IMR-90 (cell line): ENCODE data around the gene ELP4. TPM values are rescaled to one million over a fixed set of nuclear protein-coding genes. Genes with fewer than 3 reads are reported as not detected.

Experiments
- ATAC-seq: fragments of 200-7000 bp; cut with Tn5 transposase; 2 replicates; pipeline ENCODE4 v1.9.1; 2020; ENCODE audit warnings: low read depth, mild to moderate bottlenecking, moderate library complexity
- BruUV-seq: library from RNA; stranded (reverse); fragments of 400-500 nt; replicated peaks from 2 replicates; lab custom pipeline; 2021; lab: Mats Ljungman, UMichigan
- CTCF ChIA-PET: fragments of 300-600 bp; formaldehyde crosslinking; extraction: SDS; loops from one replicate; lab custom pipeline; 2021; ENCODE audit warnings: antibody characterized with exemption; lab: Yijun Ruan, JAX
- POLR2A ChIA-PET: fragments of 300-600 bp; sonication (Branson Sonifier 250); formaldehyde crosslinking; loops from one replicate; lab custom pipeline; 2022; ENCODE audit warnings: antibody characterized with exemption; ENCODE audit not compliant: unreplicated experiment; lab: Charles Lee
- DNase-seq: peaks from one replicate; pipeline ENCODE4 v3.0.0; 2013
- H2AFZ ChIP-seq: replicated peaks from 2 replicates; pipeline ENCODE3; 2013; ENCODE audit warnings: low read length, mild to moderate bottlenecking; ENCODE audit not compliant: poor library complexity
- H2AK5ac ChIP-seq: 2 replicates; pipeline ENCODE4 v1.6.1; 2013; ENCODE audit warnings: low read depth, low read length, inconsistent platforms
- H2AK9ac ChIP-seq: replicated peaks from 2 replicates; pipeline ENCODE3; 2013; ENCODE audit warnings: mild to moderate bottlenecking, low read depth, low read length, moderate library complexity; ENCODE audit not compliant: poor library complexity
- H2BK120ac ChIP-seq: 2 replicates; pipeline ENCODE4 v1.6.1; 2013; ENCODE audit warnings: low read depth, low read length, inconsistent platforms
- H2BK15ac ChIP-seq: 3 replicates; pipeline ENCODE4 v1.6.1; 2013; ENCODE audit warnings: low read depth, low read length, inconsistent platforms
- H2BK20ac ChIP-seq: 2 replicates; pipeline ENCODE4 v1.6.1; 2013; ENCODE audit warnings: low read depth, mild to moderate bottlenecking, inconsistent platforms, low read length, moderate library complexity
- H2BK5ac ChIP-seq: 2 replicates; pipeline ENCODE4 v1.6.1; 2013; ENCODE audit warnings: mild to moderate bottlenecking, low read depth, low read length, inconsistent platforms; ENCODE audit not compliant: poor library complexity, severe bottlenecking
- H3K14ac ChIP-seq: replicated peaks from 2 replicates; pipeline ENCODE4 v1.6.1; 2013; ENCODE audit warnings: low read depth, low read length, inconsistent platforms
- H3K18ac ChIP-seq: 2 replicates; pipeline ENCODE4 v1.6.1; 2013; ENCODE audit warnings: low read depth, low read length, control low read depth
- H3K23ac ChIP-seq: 2 replicates; pipeline ENCODE4 v1.6.1; 2013; ENCODE audit warnings: low read depth, low read length, inconsistent platforms
- H3K27ac ChIP-seq: 2 replicates; pipeline ENCODE4 v1.5.1; 2013; ENCODE audit warnings: mild to moderate bottlenecking, control low read depth, low read length; ENCODE audit not compliant: insufficient read depth
- H3K27me3 ChIP-seq: 2 replicates; pipeline ENCODE4 v1.6.1; 2013; ENCODE audit warnings: low read length; ENCODE audit not compliant: control insufficient read depth, insufficient read depth
- H3K36me3 ChIP-seq: 2 replicates; pipeline ENCODE4 v1.6.1; 2013; ENCODE audit warnings: low read length, mixed read lengths; ENCODE audit not compliant: control insufficient read depth, insufficient read depth
- H3K4ac ChIP-seq: 2 replicates; pipeline ENCODE4 v1.6.1; 2013; ENCODE audit warnings: low read depth, low read length, inconsistent platforms
- H3K4me1 ChIP-seq: 2 replicates; pipeline ENCODE4 v1.6.1; 2013; ENCODE audit warnings: low read length, mixed read lengths; ENCODE audit not compliant: control insufficient read depth, insufficient read depth
- H3K4me2 ChIP-seq: 2 replicates; pipeline ENCODE4 v1.6.1; 2013; ENCODE audit warnings: low read depth, mild to moderate bottlenecking, control low read depth, low read length, moderate library complexity
- H3K4me3 ChIP-seq: 2 replicates; pipeline ENCODE4 v1.5.1; 2013; ENCODE audit warnings: low read depth, mild to moderate bottlenecking, control low read depth, low read length, moderate library complexity; ENCODE audit not compliant: insufficient read depth
- H3K56ac ChIP-seq: 2 replicates; pipeline ENCODE4 v1.6.1; 2013; ENCODE audit warnings: low read length, inconsistent platforms; ENCODE audit not compliant: insufficient read depth; ENCODE audit errors: extremely low read depth
- H3K79me1 ChIP-seq, 2 experiments: 2 replicates each; pipeline ENCODE4 v1.6.1; 2013; ENCODE audit warnings: low read length in 2 of 2, inconsistent platforms in 1 of 2, low read depth in 1 of 2
- H3K9ac ChIP-seq: 2 replicates; pipeline ENCODE4 v1.6.1; 2013; ENCODE audit warnings: low read depth, low read length, control low read depth
- H3K9me1 ChIP-seq: 2 replicates; pipeline ENCODE4 v1.6.1; 2013; ENCODE audit warnings: low read length, inconsistent platforms; ENCODE audit not compliant: insufficient read depth
- H3K9me3 ChIP-seq: 2 replicates; pipeline ENCODE4 v1.6.1; 2013; ENCODE audit warnings: low read length; ENCODE audit not compliant: control insufficient read depth, insufficient read depth
- H4K20me1 ChIP-seq: 2 replicates; pipeline ENCODE4 v1.6.1; 2013; ENCODE audit warnings: low read length, inconsistent platforms; ENCODE audit not compliant: insufficient read depth
- H4K5ac ChIP-seq: 2 replicates; pipeline ENCODE4 v1.6.1; 2013; ENCODE audit warnings: mild to moderate bottlenecking, low read depth, low read length, control low read depth
- H4K8ac ChIP-seq, 2 experiments: 2 replicates each; pipeline ENCODE4 v1.6.1; 2013; ENCODE audit warnings: low read depth in 2 of 2, low read length in 2 of 2, control low read depth in 1 of 2, inconsistent platforms in 1 of 2
- H4K91ac ChIP-seq: 2 replicates; pipeline ENCODE4 v1.6.1; 2013; ENCODE audit warnings: low read depth, low read length, inconsistent platforms; ENCODE audit not compliant: insufficient read depth
- BHLHE40 ChIP-seq: fragments of 150-350 bp; IDR thresholded peaks from 2 replicates; pipeline ENCODE4 v1.6.1; 2016; ENCODE audit warnings: mild to moderate bottlenecking, low read depth, low read length
- CEBPB ChIP-seq: IDR thresholded peaks from 2 replicates; pipeline ENCODE4 v1.6.1; 2012; ENCODE audit warnings: low read depth, low read length, improper control_type of control experiment
- CHD1 ChIP-seq: IDR thresholded peaks from 2 replicates; pipeline ENCODE4 v1.6.1; 2012; ENCODE audit warnings: low read depth, low read length, improper control_type of control experiment
- CTCF ChIP-seq: conservative IDR thresholded peaks from 2 replicates; pipeline ENCODE4 v1.5.1; 2012; ENCODE audit warnings: mild to moderate bottlenecking, low read depth, low read length, improper control_type of control experiment
- ELK1 ChIP-seq: fragments of 150-350 bp; IDR thresholded peaks from 2 replicates; pipeline ENCODE4 v1.6.1; 2016; ENCODE audit warnings: low read depth, mild to moderate bottlenecking, low read length, moderate library complexity, borderline replicate concordance
- FOS ChIP-seq: fragments of 150-350 bp; IDR thresholded peaks from 2 replicates; pipeline ENCODE4 v1.6.1; 2016; ENCODE audit warnings: low read depth, low read length
- MAFK ChIP-seq: IDR thresholded peaks from 2 replicates; pipeline ENCODE4 v1.6.1; 2012; ENCODE audit warnings: low read depth, low read length, improper control_type of control experiment
- MAZ ChIP-seq: IDR thresholded peaks from 2 replicates; pipeline ENCODE4 v1.6.1; 2012; ENCODE audit warnings: low read depth, mild to moderate bottlenecking, low read length, improper control_type of control experiment, moderate library complexity, borderline replicate concordance
- MXI1 ChIP-seq: IDR thresholded peaks from 2 replicates; pipeline ENCODE4 v1.6.1; 2012; ENCODE audit warnings: low read depth, mild to moderate bottlenecking, low read length, moderate library complexity, borderline replicate concordance
- NFE2L2 ChIP-seq: fragments of 150-350 bp; IDR thresholded peaks from 2 replicates; pipeline ENCODE4 v1.6.1; 2016; ENCODE audit warnings: low read depth, mild to moderate bottlenecking, low read length
- POLR2A ChIP-seq: IDR thresholded peaks from 2 replicates; pipeline ENCODE4 v1.6.1; 2012; ENCODE audit warnings: mild to moderate bottlenecking, low read depth, low read length
- RAD21 ChIP-seq: IDR thresholded peaks from 2 replicates; pipeline ENCODE4 v1.6.1; 2012; ENCODE audit warnings: low read length, improper control_type of control experiment
- RCOR1 ChIP-seq: IDR thresholded peaks from 2 replicates; pipeline ENCODE4 v1.6.1; 2012; ENCODE audit warnings: mild to moderate bottlenecking, low read length, improper control_type of control experiment; ENCODE audit not compliant: insufficient replicate concordance
- RFX5 ChIP-seq: IDR thresholded peaks from 2 replicates; pipeline ENCODE4 v1.8.0; 2012; ENCODE audit warnings: low read depth, mild to moderate bottlenecking, low read length, moderate library complexity
- SMC3 ChIP-seq: fragments of 150-350 bp; IDR thresholded peaks from 2 replicates; pipeline ENCODE4 v1.6.1; 2016; ENCODE audit warnings: low read depth, mild to moderate bottlenecking, antibody characterized with exemption, low read length, moderate library complexity
- USF2 ChIP-seq: fragments of 150-350 bp; IDR thresholded peaks from 2 replicates; pipeline ENCODE4 v1.6.1; 2017; ENCODE audit warnings: mild to moderate bottlenecking, antibody characterized with exemption, low read length, low read depth
- dilution Hi-C: fragments of 300-500 bp; cut with HindIII; formaldehyde crosslinking; loops from one replicate; pipeline ENCODE4 v1.14.3; 2018; ENCODE audit warnings: low sequenced_read_pairs; ENCODE audit not compliant: unreplicated experiment
- in situ Hi-C: fragments of 300-500 bp; cut with MboI; formaldehyde crosslinking; loops from 3 replicates; pipeline ENCODE4 v1.14.3; 2019; ENCODE audit warnings: low sequenced_read_pairs, inconsistent platforms, mixed read lengths
- intact Hi-C: fragments of 100-400 bp; cut with micrococcal nuclease; formaldehyde crosslinking; loops from 2 replicates; pipeline ENCODE4 v1.10.0; 2022
- polyA plus RNA-seq, 3 experiments: library from polyadenylated mRNA; depleted of rRNA; stranded (reverse); fragments of >200 nt; gene quantifications; 2 replicates each; pipeline ENCODE4 v1.2.3, GENCODE V29; 2012; ENCODE audit warnings: low replicate concordance in 1 of 3
- total RNA-seq: library from RNA; depleted of rRNA; stranded (reverse); fragments of >200 nt; gene quantifications from 2 replicates; pipeline ENCODE4 v1.2.3, GENCODE V29; 2012

ELP4 gene
- total and polyA plus RNA-seq, 2 of the 4 experiments (the other 2 are of a cell fraction), result 8.4 to 20.4 TPM

- no peak for TF ChIP-seq USF2
- no peak for TF ChIP-seq RCOR1
- no peak for TF ChIP-seq MAZ
- no peak for TF ChIP-seq MXI1
- no peak for TF ChIP-seq RAD21
- TF ChIP-seq CTCF, result no peak
- no peak for TF ChIP-seq MAFK
- no peak for TF ChIP-seq ELK1
- TF ChIP-seq FOS, result no peak
- TF ChIP-seq RFX5, result no peak
- TF ChIP-seq CEBPB, result no peak
- no peak for TF ChIP-seq CHD1
- TF ChIP-seq BHLHE40, result no peak
- no peak for TF ChIP-seq SMC3
- TF ChIP-seq POLR2A, result no peak
- TF ChIP-seq NFE2L2, result no peak
- Histone ChIP-seq H2AK5ac (no peak overlapping the region), H4K5ac (no peak overlapping the region), H3K4me2 (no peak overlapping the region), H3K79me1 (no peaks in the 10 kb centered on the region), H3K27ac (no peak overlapping the region), H2AFZ (no peak overlapping the region), H2BK20ac (no peak overlapping the region), H3K4me3 (no peak overlapping the region), H3K23ac (no peak overlapping the region), H3K27me3 (no peaks in the 10 kb centered on the region), H3K36me3 (no peaks in the 10 kb centered on the region), H3K4me1 (peaks cover 4% of the 10 kb centered on the region; the same call in 1 of the 2 replicates), H3K4ac (no peak overlapping the region), H4K8ac (no peak overlapping the region), H3K9me1 (0 out of 2 replicates have a peak, but pooled peaks cover 2% of the 10 kb centered on the region), H3K9ac (no peak overlapping the region), H4K20me1 (no peaks in the 10 kb centered on the region), H3K14ac (no peak overlapping the region), H2BK15ac (no peak overlapping the region), H3K18ac (no peak overlapping the region), H2BK5ac (no peak overlapping the region), H3K56ac (no peak overlapping the region), H3K9me3 (no peaks in the 10 kb centered on the region), H4K91ac (no peak overlapping the region), H2BK120ac (no peak overlapping the region), H2AK9ac (no peak overlapping the region)
- dilution Hi-C loops (no loop called here), in situ Hi-C loops (no loop called here), intact Hi-C loops (no loop called here)
- no peak for DNase-seq
- ATAC-seq, result no peak
- ChIA-PET CTCF (no interaction called here), POLR2A (no interaction called here)
- no TSS peak for BruUV-seq
These were observed 141.6 kb downstream of the ELP4 start for GRCh38 chr11:31651208-31651607.
